Upper lobe of left lung (tissue), 4 donors: Measurements from ENCODE around the gene PDE4B.

ENCODE experiments used
- CTCF ChIP-seq, 6 experiments: fragments of 450-650 bp in 4 of 6; fragments of 200-600 bp in 2 of 6; sonication (generic) in 2 of 6; IDR thresholded peaks; one replicate each; pipeline ENCODE4 v1.5.1; 2016 to 2019; ENCODE audit warnings: antibody characterized with exemption in 6 of 6
- EP300 ChIP-seq, 4 donors: sonication (generic); formaldehyde crosslinking; IDR thresholded peaks; one replicate each; pipeline ENCODE4 v1.5.1; 2017; ENCODE audit warnings: antibody characterized with exemption in 4 of 4, control low read depth in 2 of 4

- no peak for TF ChIP-seq CTCF (IDR thresholded peaks at IDR 0.05)
- TF ChIP-seq EP300 (IDR thresholded peaks at IDR 0.05) = no peak
These were observed 383.5 kb downstream of the PDE4B start for GRCh38 chr1:66176012-66176715.
